HEK293 (cell line): ENCODE data around the gene LENEP.

Source experiments
- CTCF ChIA-PET: fragments of 350-600 bp; formaldehyde crosslinking; extraction: SDS; loops from one replicate; lab custom pipeline; 2021; ENCODE audit warnings: antibody characterized with exemption; lab: Yijun Ruan, JAX
- POLR2A ChIA-PET: fragments of 300-600 bp; formaldehyde crosslinking; extraction: SDS; loops from one replicate; lab custom pipeline; 2020; ENCODE audit warnings: antibody characterized with exemption, inconsistent platforms; lab: Yijun Ruan, JAX
- H3K27ac ChIP-seq: fragments of 200-500 bp; sonication (Bioruptor generic); 2 replicates; pipeline ENCODE4 v1.5.1; 2014; ENCODE audit warnings: low read depth, low read length, control low read depth, inconsistent platforms; ENCODE audit errors: extremely low read depth
- H3K36me3 ChIP-seq, 2 experiments: fragments of 200-500 bp in 1 of 2; sonication (Bioruptor generic) in 1 of 2; 1 replicate in 1 of 2; 2 replicates in 1 of 2; pipeline ENCODE4 v1.5.1; 2014 to 2017; ENCODE audit warnings: inconsistent platforms in 2 of 2, low read length in 2 of 2; ENCODE audit not compliant: control insufficient read depth in 2 of 2, insufficient read depth in 1 of 2
- H3K4me1 ChIP-seq: fragments of 200-500 bp; sonication (Bioruptor generic); 2 replicates; pipeline ENCODE4 v1.5.1; 2014; ENCODE audit warnings: mild to moderate bottlenecking, low read length, inconsistent platforms; ENCODE audit not compliant: control insufficient read depth, insufficient read depth
- H3K4me3 ChIP-seq: 2 replicates; pipeline ENCODE4 v1.5.1; 2011; ENCODE audit warnings: low read depth, mild to moderate bottlenecking, control low read depth, low read length, moderate library complexity
- H3K9me3 ChIP-seq: fragments of 200-500 bp; sonication (Bioruptor generic); 2 replicates; pipeline ENCODE4 v1.5.1; 2014; ENCODE audit warnings: low read depth, low read length, inconsistent platforms; ENCODE audit not compliant: control insufficient read depth, insufficient read depth
- GLIS2 ChIP-seq: fragments of 450-650 bp; formaldehyde crosslinking; IDR thresholded peaks from 2 replicates; pipeline ENCODE4 v1.5.1; 2016; ENCODE audit warnings: missing biosample characterization, missing genetic modification characterization
- SP3 ChIP-seq: fragments of 450-650 bp; formaldehyde crosslinking; IDR thresholded peaks from 2 replicates; pipeline ENCODE4 v1.5.1; 2016; ENCODE audit warnings: missing biosample characterization, missing genetic modification characterization
- ZBTB48 ChIP-seq: fragments of 450-650 bp; formaldehyde crosslinking; IDR thresholded peaks from 2 replicates; pipeline ENCODE4 v1.5.1; 2016; ENCODE audit warnings: missing biosample characterization, missing genetic modification characterization
- ZNF175 ChIP-seq: fragments of 450-650 bp; formaldehyde crosslinking; IDR thresholded peaks from 2 replicates; pipeline ENCODE4 v1.5.1; 2016; ENCODE audit warnings: missing biosample characterization, missing genetic modification characterization
- ZNF48 ChIP-seq: fragments of 450-650 bp; formaldehyde crosslinking; IDR thresholded peaks from 2 replicates; pipeline ENCODE4 v1.5.1; 2016; ENCODE audit warnings: missing biosample characterization, missing genetic modification characterization
- ZNF510 ChIP-seq: fragments of 450-650 bp; formaldehyde crosslinking; IDR thresholded peaks from 2 replicates; pipeline ENCODE4 v1.5.1; 2018; ENCODE audit warnings: mild to moderate bottlenecking, missing genetic modification characterization, missing biosample characterization; ENCODE audit not compliant: insufficient replicate concordance
- TF ChIP-seq, protein P1 (sequence below): fragments of 450-650 bp; formaldehyde crosslinking; IDR thresholded peaks from 2 replicates; pipeline ENCODE4 v1.5.1; 2016; ENCODE audit warnings: missing biosample characterization, missing genetic modification characterization
- TF ChIP-seq, protein P2 (sequence below): fragments of 450-650 bp; formaldehyde crosslinking; IDR thresholded peaks from 2 replicates; pipeline ENCODE4 v1.5.1; 2016; ENCODE audit warnings: missing biosample characterization, missing genetic modification characterization, borderline replicate concordance
- TF ChIP-seq, protein P3 (sequence below): fragments of 450-650 bp; formaldehyde crosslinking; IDR thresholded peaks from 2 replicates; pipeline ENCODE4 v1.5.1; 2016; ENCODE audit warnings: missing biosample characterization, missing genetic modification characterization
- TF ChIP-seq, protein P4 (sequence below): fragments of 450-650 bp; formaldehyde crosslinking; IDR thresholded peaks from 2 replicates; pipeline ENCODE4; 2016; ENCODE audit warnings: missing biosample characterization, missing genetic modification characterization
- TF ChIP-seq, protein P5 (sequence below): fragments of 450-650 bp; IDR thresholded peaks from 2 replicates; pipeline ENCODE4 v1.5.1; 2018; ENCODE audit warnings: missing biosample characterization, mild to moderate bottlenecking, missing genetic modification characterization
- TF ChIP-seq, protein P6 (sequence below): fragments of 450-650 bp; formaldehyde crosslinking; IDR thresholded peaks from 2 replicates; pipeline ENCODE4 v1.5.1; 2016; ENCODE audit warnings: missing biosample characterization, missing genetic modification characterization
- TF ChIP-seq, protein P7 (sequence below): fragments of 450-650 bp; formaldehyde crosslinking; IDR thresholded peaks from 2 replicates; pipeline ENCODE4 v1.5.1; 2016; ENCODE audit warnings: missing biosample characterization, missing genetic modification characterization, low read depth
- TF ChIP-seq, protein P8 (sequence below): fragments of 450-650 bp; formaldehyde crosslinking; IDR thresholded peaks from 2 replicates; pipeline ENCODE4 v1.5.1; 2016; ENCODE audit warnings: missing biosample characterization, missing genetic modification characterization

Gene LENEP

DNA sequence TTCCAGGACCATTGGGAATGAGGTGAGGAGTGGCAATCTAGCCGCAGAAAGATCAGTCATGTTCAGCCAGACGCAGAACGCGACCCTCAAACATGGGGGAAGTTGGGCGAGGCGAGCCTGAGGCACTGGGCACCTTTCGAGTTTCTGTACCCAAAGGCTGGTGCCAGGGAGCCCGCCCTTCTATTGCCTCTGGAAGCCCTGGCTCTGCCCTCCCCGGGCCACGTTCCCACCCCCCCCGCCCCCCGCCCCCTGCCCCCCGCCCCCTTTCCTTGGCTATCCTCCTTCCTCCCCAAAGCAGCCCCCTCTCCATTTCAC is 7.0 kb downstream of the LENEP start:
- Histone ChIP-seq H3K4me3 (peak overlapping the region; percentile 50), H3K9me3 (no peaks in the 10 kb centered on the region), H3K27ac (peak overlapping the region; percentile 83), H3K4me1 (peaks cover 13% of the 10 kb centered on the region), H3K36me3 (no peaks in the 10 kb centered on the region)
- TF ChIP-seq, protein P1, sequence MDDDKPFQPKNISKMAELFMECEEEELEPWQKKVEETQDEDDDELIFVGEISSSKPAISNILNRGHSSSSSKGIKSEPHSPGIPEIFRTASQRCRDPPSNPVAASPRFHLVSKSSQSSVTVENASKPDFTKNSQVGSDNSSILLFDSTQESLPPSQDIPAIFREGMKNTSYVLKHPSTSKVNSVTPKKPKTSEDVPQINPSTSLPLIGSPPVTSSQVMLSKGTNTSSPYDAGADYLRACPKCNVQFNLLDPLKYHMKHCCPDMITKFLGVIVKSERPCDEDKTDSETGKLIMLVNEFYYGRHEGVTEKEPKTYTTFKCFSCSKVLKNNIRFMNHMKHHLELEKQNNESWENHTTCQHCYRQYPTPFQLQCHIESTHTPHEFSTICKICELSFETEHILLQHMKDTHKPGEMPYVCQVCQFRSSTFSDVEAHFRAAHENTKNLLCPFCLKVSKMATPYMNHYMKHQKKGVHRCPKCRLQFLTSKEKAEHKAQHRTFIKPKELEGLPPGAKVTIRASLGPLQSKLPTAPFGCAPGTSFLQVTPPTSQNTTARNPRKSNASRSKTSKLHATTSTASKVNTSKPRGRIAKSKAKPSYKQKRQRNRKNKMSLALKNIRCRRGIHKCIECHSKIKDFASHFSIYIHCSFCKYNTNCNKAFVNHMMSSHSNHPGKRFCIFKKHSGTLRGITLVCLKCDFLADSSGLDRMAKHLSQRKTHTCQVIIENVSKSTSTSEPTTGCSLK (tag by site-specific recombination), result no peak
- TF ChIP-seq ZNF510 (tag by site-specific recombination) (no peak), ZBTB48 (no peak)
- POLR2A ChIA-PET, result interaction anchor here (0.8 to 1.8 kb wide), 3 partner anchors 12 to 44 kb away, joined by 3 to 8 read pairs (median 6); partner anchors contain the start of gene PBXIP1
- CTCF ChIA-PET, result interaction anchor here (0.7 to 8.9 kb wide), 13 partner anchors 13 to 441 kb away, joined by 3 to 55 read pairs (median 8); partner anchors contain the start of genes FLAD1, PBXIP1 and SHC1

DNA sequence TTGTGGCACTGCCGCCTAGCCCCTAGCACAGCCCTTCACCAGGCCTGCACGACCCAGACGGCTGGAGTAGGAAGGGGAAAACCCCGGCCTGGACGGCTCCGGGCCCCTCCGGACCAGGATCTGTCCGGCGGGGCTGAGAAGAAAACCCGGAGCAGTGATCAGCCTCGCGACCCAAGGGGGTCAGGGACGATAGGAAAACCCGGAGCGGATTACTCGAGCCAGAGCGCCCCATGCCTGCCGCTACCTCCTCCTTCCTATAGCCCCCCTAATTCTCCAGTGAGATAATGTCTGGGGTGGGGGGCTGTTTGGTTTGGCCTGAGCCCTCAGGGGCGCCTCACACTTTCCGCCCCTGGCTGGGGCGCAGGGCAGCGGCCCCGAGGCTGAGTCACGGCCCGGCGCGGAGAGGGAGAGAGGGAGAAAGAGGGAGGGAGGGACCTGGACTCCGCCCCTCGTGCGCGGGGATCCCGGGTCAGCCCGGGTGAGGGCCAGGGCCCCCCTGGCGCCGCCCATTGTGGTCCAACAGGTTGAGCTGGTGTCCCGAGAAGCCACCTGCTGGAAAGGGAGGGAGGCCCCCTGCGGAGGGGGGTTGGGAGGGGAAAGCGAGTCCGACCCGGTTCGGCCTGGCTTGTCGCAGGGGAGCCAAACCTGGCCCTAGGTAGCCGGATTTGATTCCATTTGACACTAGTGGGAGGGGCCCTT is 7.5 kb downstream of the LENEP start:
- H3K36me3 ChIP-seq, result no peaks in the 10 kb centered on the region
- peaks cover 13% of the 10 kb centered on the region for H3K4me1 ChIP-seq
- peak overlapping the region; percentile 50 for H3K4me3 ChIP-seq
- H3K9me3 ChIP-seq, result no peaks in the 10 kb centered on the region
- ChIA-PET CTCF (interaction anchor here (0.5 to 8.9 kb wide), 12 partner anchors 14 to 572 kb away, joined by 3 to 55 read pairs (median 8); partner anchors contain the start of genes FLAD1 and PBXIP1), POLR2A (interaction anchor here (0.5 to 2.2 kb wide), 9 partner anchors 11 to 128 kb away, joined by 3 to 14 read pairs (median 4); partner anchors contain the start of genes CKS1B, FLAD1, PBXIP1 and PYGO2)
- peak overlapping the region; percentile 83 for H3K27ac ChIP-seq
- peak; percentile 100 for TF ChIP-seq GLIS2
- TF ChIP-seq, protein P2, sequence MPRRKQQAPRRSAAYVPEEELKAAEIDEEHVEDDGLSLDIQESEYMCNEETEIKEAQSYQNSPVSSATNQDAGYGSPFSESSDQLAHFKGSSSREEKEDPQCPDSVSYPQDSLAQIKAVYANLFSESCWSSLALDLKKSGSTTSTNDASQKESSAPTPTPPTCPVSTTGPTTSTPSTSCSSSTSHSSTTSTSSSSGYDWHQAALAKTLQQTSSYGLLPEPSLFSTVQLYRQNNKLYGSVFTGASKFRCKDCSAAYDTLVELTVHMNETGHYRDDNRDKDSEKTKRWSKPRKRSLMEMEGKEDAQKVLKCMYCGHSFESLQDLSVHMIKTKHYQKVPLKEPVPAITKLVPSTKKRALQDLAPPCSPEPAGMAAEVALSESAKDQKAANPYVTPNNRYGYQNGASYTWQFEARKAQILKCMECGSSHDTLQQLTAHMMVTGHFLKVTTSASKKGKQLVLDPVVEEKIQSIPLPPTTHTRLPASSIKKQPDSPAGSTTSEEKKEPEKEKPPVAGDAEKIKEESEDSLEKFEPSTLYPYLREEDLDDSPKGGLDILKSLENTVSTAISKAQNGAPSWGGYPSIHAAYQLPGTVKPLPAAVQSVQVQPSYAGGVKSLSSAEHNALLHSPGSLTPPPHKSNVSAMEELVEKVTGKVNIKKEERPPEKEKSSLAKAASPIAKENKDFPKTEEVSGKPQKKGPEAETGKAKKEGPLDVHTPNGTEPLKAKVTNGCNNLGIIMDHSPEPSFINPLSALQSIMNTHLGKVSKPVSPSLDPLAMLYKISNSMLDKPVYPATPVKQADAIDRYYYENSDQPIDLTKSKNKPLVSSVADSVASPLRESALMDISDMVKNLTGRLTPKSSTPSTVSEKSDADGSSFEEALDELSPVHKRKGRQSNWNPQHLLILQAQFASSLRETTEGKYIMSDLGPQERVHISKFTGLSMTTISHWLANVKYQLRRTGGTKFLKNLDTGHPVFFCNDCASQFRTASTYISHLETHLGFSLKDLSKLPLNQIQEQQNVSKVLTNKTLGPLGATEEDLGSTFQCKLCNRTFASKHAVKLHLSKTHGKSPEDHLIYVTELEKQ, result peak; percentile 59
- peak; percentile 86 for TF ChIP-seq SP3 (tag by site-specific recombination)
- TF ChIP-seq, protein P3, sequence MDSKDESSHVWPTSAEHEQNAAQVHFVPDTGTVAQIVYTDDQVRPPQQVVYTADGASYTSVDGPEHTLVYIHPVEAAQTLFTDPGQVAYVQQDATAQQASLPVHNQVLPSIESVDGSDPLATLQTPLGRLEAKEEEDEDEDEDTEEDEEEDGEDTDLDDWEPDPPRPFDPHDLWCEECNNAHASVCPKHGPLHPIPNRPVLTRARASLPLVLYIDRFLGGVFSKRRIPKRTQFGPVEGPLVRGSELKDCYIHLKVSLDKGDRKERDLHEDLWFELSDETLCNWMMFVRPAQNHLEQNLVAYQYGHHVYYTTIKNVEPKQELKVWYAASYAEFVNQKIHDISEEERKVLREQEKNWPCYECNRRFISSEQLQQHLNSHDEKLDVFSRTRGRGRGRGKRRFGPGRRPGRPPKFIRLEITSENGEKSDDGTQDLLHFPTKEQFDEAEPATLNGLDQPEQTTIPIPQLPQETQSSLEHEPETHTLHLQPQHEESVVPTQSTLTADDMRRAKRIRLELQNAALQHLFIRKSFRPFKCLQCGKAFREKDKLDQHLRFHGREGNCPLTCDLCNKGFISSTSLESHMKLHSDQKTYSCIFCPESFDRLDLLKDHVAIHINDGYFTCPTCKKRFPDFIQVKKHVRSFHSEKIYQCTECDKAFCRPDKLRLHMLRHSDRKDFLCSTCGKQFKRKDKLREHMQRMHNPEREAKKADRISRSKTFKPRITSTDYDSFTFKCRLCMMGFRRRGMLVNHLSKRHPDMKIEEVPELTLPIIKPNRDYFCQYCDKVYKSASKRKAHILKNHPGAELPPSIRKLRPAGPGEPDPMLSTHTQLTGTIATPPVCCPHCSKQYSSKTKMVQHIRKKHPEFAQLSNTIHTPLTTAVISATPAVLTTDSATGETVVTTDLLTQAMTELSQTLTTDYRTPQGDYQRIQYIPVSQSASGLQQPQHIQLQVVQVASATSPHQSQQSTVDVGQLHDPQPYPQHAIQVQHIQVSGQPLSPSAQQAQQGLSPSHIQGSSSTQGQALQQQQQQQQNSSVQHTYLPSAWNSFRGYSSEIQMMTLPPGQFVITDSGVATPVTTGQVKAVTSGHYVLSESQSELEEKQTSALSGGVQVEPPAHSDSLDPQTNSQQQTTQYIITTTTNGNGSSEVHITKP, result peak; percentile 94
- no peak for TF ChIP-seq ZNF48
- TF ChIP-seq, protein P4, sequence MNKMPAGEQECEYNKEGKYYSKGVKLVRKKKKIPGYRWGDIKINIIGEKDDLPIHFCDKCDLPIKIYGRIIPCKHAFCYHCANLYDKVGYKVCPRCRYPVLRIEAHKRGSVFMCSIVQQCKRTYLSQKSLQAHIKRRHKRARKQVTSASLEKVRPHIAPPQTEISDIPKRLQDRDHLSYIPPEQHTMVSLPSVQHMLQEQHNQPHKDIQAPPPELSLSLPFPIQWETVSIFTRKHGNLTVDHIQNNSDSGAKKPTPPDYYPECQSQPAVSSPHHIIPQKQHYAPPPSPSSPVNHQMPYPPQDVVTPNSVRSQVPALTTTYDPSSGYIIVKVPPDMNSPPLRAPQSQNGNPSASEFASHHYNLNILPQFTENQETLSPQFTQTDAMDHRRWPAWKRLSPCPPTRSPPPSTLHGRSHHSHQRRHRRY, result no peak
- TF ChIP-seq, protein P5, sequence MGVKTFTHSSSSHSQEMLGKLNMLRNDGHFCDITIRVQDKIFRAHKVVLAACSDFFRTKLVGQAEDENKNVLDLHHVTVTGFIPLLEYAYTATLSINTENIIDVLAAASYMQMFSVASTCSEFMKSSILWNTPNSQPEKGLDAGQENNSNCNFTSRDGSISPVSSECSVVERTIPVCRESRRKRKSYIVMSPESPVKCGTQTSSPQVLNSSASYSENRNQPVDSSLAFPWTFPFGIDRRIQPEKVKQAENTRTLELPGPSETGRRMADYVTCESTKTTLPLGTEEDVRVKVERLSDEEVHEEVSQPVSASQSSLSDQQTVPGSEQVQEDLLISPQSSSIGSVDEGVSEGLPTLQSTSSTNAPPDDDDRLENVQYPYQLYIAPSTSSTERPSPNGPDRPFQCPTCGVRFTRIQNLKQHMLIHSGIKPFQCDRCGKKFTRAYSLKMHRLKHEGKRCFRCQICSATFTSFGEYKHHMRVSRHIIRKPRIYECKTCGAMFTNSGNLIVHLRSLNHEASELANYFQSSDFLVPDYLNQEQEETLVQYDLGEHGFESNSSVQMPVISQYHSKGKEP (tag by site-specific recombination), result peak; percentile 79; the same call in 1 of the 2 replicates
- TF ChIP-seq, protein P6, sequence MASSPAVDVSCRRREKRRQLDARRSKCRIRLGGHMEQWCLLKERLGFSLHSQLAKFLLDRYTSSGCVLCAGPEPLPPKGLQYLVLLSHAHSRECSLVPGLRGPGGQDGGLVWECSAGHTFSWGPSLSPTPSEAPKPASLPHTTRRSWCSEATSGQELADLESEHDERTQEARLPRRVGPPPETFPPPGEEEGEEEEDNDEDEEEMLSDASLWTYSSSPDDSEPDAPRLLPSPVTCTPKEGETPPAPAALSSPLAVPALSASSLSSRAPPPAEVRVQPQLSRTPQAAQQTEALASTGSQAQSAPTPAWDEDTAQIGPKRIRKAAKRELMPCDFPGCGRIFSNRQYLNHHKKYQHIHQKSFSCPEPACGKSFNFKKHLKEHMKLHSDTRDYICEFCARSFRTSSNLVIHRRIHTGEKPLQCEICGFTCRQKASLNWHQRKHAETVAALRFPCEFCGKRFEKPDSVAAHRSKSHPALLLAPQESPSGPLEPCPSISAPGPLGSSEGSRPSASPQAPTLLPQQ (tag by site-specific recombination), result peak; percentile 96
- TF ChIP-seq, protein P7, sequence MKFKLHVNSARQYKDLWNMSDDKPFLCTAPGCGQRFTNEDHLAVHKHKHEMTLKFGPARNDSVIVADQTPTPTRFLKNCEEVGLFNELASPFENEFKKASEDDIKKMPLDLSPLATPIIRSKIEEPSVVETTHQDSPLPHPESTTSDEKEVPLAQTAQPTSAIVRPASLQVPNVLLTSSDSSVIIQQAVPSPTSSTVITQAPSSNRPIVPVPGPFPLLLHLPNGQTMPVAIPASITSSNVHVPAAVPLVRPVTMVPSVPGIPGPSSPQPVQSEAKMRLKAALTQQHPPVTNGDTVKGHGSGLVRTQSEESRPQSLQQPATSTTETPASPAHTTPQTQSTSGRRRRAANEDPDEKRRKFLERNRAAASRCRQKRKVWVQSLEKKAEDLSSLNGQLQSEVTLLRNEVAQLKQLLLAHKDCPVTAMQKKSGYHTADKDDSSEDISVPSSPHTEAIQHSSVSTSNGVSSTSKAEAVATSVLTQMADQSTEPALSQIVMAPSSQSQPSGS (tag by site-specific recombination), result peak; percentile 31; the same call in 1 of the 2 replicates
- no peak for TF ChIP-seq ZNF175
- TF ChIP-seq, protein P8, sequence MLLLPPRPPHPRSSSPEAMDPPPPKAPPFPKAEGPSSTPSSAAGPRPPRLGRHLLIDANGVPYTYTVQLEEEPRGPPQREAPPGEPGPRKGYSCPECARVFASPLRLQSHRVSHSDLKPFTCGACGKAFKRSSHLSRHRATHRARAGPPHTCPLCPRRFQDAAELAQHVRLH (tag by site-specific recombination), result peak; percentile 91
